Panc1 (cell line): ENCODE results near the gene PRKG1. TPM values are rescaled to one million over a fixed set of nuclear protein-coding genes. Genes with fewer than 3 reads are reported as not detected.

Experiments used
- ATAC-seq: fragments of 200-7000 bp; cut with Tn5 transposase; 2 replicates; pipeline ENCODE4 v1.9.1; 2020; ENCODE audit warnings: mild to moderate bottlenecking, moderate library complexity
- BruUV-seq: library from RNA; stranded (reverse); fragments of 400-500 nt; replicated peaks from 2 replicates; lab custom pipeline; 2021; lab: Mats Ljungman, UMichigan
- CTCF ChIA-PET: fragments of 300-600 bp; sonication (Branson Sonifier 250); formaldehyde crosslinking; loops from one replicate; lab custom pipeline; 2022; ENCODE audit warnings: antibody characterized with exemption; lab: Charles Lee
- POLR2A ChIA-PET: fragments of 300-600 bp; sonication (Branson Sonifier 250); formaldehyde crosslinking; loops from one replicate; lab custom pipeline; 2022; ENCODE audit warnings: antibody characterized with exemption; lab: Charles Lee
- DNase-seq: peaks from one replicate; pipeline ENCODE4 v3.0.0-alpha.2; 2010; ENCODE audit warnings: low read depth, low spot score
- H3K27ac ChIP-seq: 2 replicates; pipeline ENCODE4 v1.5.1; 2011; ENCODE audit warnings: mild to moderate bottlenecking, low read length, inconsistent platforms
- H3K27me3 ChIP-seq: fragments of 200-500 bp; sonication (Bioruptor generic); 2 replicates; pipeline ENCODE4 v1.6.0; 2014; ENCODE audit warnings: low read length, inconsistent platforms; ENCODE audit not compliant: control insufficient read depth, insufficient read depth
- H3K36me3 ChIP-seq: fragments of 200-500 bp; sonication (Bioruptor generic); 2 replicates; pipeline ENCODE4 v1.5.1; 2014; ENCODE audit warnings: inconsistent platforms, mild to moderate bottlenecking, low read length, moderate library complexity; ENCODE audit not compliant: control insufficient read depth, insufficient read depth
- H3K4me1 ChIP-seq: 2 replicates; pipeline ENCODE4 v1.5.1; 2011; ENCODE audit warnings: inconsistent platforms, mild to moderate bottlenecking, low read length, moderate library complexity; ENCODE audit not compliant: control insufficient read depth, insufficient read depth
- H3K4me3 ChIP-seq, 2 experiments: 2 replicates each; pipeline ENCODE4 v1.5.1; 2011 to 2012; ENCODE audit warnings: low read depth in 2 of 2, low read length in 2 of 2, mild to moderate bottlenecking in 2 of 2, inconsistent platforms in 1 of 2, moderate library complexity in 1 of 2
- H3K9me3 ChIP-seq: fragments of 200-500 bp; sonication (Bioruptor generic); 2 replicates; pipeline ENCODE4 v1.5.1; 2014; ENCODE audit warnings: low read depth, mild to moderate bottlenecking, inconsistent platforms, low read length, moderate library complexity; ENCODE audit not compliant: control insufficient read depth, insufficient read depth
- POLR2AphosphoS5 ChIP-seq: IDR thresholded peaks from 2 replicates; pipeline ENCODE4 v1.6.1; 2012; ENCODE audit warnings: mild to moderate bottlenecking, low read depth, low read length, moderate library complexity
- SIN3A ChIP-seq: IDR thresholded peaks from 2 replicates; pipeline ENCODE4 v1.6.1; 2012; ENCODE audit warnings: low read depth, mild to moderate bottlenecking, low read length, moderate library complexity, borderline replicate concordance; ENCODE audit not compliant: insufficient read depth
- TCF7L2 ChIP-seq: IDR thresholded peaks from 2 replicates; pipeline ENCODE4 v1.6.1; 2011; ENCODE audit warnings: mild to moderate bottlenecking, low read depth, low read length, inconsistent platforms
- in situ Hi-C: cut with HindIII; loops from 2 replicates; pipeline ENCODE4 v1.10.0; 2016; ENCODE audit warnings: low sequenced_read_pairs, low pct_unique_long_range_greater_than_20kb
- intact Hi-C: fragments of 100-400 bp; cut with micrococcal nuclease; formaldehyde crosslinking; loops from one replicate; pipeline ENCODE4 v1.10.0; 2022; ENCODE audit not compliant: unreplicated experiment
- total RNA-seq: library from RNA; stranded (reverse); gene quantifications from one replicate; pipeline ENCODE4 v1.2.1, GENCODE V29; 2021; ENCODE audit not compliant: unreplicated experiment
- TF ChIP-seq, protein P1 (sequence below): fragments of 450-650 bp; IDR thresholded peaks from 2 replicates; pipeline ENCODE4 v1.5.1; 2017; ENCODE audit warnings: mild to moderate bottlenecking
- TF ChIP-seq, protein P2 (sequence below), 2 experiments: IDR thresholded peaks; 2 replicates each; pipeline ENCODE4 v1.6.1; 2011 to 2012; ENCODE audit warnings: low read depth in 2 of 2, control low read depth in 1 of 2, low read length in 1 of 2, mild to moderate bottlenecking in 1 of 2, moderate library complexity in 1 of 2; ENCODE audit not compliant: insufficient read depth in 1 of 2

The PRKG1 gene
- total RNA-seq, 1 experiment from 2014 or later, result 0.92 TPM

DNA sequence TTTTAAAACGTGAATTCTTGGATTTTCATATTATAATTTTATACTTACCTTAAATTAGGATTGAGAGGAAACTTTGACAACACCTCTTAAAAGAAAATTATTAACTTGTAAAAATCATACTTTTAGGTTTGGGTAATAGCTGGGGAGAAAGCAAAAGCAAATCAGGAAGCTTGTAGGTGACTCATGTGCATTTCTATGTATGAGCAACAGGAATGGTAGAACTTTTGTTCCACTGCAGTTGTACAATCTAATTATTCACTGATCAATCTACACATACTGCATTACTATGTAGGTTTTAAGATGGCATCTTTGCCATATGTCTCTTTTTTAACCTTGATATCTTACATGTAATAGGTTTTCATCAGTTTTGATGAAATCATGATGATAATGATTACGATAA, 223.2 kb downstream of the PRKG1 start:
- H3K36me3 ChIP-seq, result no peaks in the 10 kb centered on the region
- CTCF ChIA-PET, result no interaction called here
- in situ Hi-C loops, result no loop called here

DNA sequence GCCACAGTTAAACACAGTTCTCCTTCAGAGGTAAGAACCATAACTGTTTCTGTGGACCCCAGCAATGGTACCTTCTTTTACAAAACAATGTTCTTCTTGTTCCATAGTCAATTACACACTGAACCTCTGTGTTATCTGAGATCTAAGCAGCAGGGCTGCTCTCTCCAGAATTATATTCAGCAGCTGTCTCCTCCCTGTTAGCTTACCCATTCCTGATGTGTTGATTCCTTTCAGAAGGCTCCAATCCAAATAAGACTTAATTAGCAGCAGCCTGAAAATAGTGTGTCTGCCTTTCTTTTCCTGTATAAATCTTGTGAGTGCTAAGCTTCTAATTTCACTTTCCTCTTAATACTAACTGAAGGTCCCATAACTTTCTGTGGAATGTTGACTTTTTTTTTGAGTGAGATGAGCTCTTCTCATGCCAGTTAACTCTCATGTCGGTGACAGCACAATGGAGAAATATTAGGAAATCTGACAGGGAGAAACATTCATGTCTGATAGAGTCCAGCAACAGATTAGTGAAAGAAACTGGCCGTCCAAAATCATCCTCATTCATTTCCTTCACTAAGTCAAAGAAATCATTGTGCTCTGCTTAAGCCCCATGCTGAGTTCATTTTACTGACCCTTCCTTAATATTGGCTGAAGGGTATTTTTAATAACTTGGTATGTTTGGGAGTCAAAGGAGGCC, 226.5 kb downstream of the PRKG1 start:
- Histone ChIP-seq H3K27ac (no peak overlapping the region), H3K36me3 (no peaks in the 10 kb centered on the region), H3K4me1 (no peaks in the 10 kb centered on the region), H3K9me3 (no peaks in the 10 kb centered on the region), H3K27me3 (no peaks in the 10 kb centered on the region), H3K4me3 (no peak overlapping the region)
- intact Hi-C loops (no loop called here), in situ Hi-C loops (no loop called here)
- ATAC-seq, result no peak
- ChIA-PET CTCF (no interaction called here), POLR2A (no interaction called here)
- TF ChIP-seq, protein P1, sequence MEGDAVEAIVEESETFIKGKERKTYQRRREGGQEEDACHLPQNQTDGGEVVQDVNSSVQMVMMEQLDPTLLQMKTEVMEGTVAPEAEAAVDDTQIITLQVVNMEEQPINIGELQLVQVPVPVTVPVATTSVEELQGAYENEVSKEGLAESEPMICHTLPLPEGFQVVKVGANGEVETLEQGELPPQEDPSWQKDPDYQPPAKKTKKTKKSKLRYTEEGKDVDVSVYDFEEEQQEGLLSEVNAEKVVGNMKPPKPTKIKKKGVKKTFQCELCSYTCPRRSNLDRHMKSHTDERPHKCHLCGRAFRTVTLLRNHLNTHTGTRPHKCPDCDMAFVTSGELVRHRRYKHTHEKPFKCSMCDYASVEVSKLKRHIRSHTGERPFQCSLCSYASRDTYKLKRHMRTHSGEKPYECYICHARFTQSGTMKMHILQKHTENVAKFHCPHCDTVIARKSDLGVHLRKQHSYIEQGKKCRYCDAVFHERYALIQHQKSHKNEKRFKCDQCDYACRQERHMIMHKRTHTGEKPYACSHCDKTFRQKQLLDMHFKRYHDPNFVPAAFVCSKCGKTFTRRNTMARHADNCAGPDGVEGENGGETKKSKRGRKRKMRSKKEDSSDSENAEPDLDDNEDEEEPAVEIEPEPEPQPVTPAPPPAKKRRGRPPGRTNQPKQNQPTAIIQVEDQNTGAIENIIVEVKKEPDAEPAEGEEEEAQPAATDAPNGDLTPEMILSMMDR, result no peak
- no peak for TF ChIP-seq POLR2AphosphoS5
- TF ChIP-seq, protein P2, sequence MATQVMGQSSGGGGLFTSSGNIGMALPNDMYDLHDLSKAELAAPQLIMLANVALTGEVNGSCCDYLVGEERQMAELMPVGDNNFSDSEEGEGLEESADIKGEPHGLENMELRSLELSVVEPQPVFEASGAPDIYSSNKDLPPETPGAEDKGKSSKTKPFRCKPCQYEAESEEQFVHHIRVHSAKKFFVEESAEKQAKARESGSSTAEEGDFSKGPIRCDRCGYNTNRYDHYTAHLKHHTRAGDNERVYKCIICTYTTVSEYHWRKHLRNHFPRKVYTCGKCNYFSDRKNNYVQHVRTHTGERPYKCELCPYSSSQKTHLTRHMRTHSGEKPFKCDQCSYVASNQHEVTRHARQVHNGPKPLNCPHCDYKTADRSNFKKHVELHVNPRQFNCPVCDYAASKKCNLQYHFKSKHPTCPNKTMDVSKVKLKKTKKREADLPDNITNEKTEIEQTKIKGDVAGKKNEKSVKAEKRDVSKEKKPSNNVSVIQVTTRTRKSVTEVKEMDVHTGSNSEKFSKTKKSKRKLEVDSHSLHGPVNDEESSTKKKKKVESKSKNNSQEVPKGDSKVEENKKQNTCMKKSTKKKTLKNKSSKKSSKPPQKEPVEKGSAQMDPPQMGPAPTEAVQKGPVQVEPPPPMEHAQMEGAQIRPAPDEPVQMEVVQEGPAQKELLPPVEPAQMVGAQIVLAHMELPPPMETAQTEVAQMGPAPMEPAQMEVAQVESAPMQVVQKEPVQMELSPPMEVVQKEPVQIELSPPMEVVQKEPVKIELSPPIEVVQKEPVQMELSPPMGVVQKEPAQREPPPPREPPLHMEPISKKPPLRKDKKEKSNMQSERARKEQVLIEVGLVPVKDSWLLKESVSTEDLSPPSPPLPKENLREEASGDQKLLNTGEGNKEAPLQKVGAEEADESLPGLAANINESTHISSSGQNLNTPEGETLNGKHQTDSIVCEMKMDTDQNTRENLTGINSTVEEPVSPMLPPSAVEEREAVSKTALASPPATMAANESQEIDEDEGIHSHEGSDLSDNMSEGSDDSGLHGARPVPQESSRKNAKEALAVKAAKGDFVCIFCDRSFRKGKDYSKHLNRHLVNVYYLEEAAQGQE (IDR thresholded peaks at IDR 0.05; ENCODE audit: insufficient read depth in 1 of 2, low read depth in 2 of 2, low read length in 1 of 2), result no peak
- no peak for TF ChIP-seq TCF7L2
- no peak for TF ChIP-seq SIN3A
- DNase-seq, result no peak
- BruUV-seq, result no TSS peak

More for the DNA sequence above, 223.2 kb downstream of the PRKG1 start:
- POLR2A ChIA-PET, result no interaction called here
- H3K27me3 ChIP-seq, result no peaks in the 10 kb centered on the region
- DNase-seq (no peak), ATAC-seq (no peak)
- no peak overlapping the region for H3K4me3 ChIP-seq
- no peaks in the 10 kb centered on the region for H3K9me3 ChIP-seq
- intact Hi-C loops, result no loop called here
- no peak for TF ChIP-seq TCF7L2
- BruUV-seq, result no TSS peak
- H3K27ac ChIP-seq, result no peak overlapping the region
- H3K4me1 ChIP-seq, result no peaks in the 10 kb centered on the region

DNA sequence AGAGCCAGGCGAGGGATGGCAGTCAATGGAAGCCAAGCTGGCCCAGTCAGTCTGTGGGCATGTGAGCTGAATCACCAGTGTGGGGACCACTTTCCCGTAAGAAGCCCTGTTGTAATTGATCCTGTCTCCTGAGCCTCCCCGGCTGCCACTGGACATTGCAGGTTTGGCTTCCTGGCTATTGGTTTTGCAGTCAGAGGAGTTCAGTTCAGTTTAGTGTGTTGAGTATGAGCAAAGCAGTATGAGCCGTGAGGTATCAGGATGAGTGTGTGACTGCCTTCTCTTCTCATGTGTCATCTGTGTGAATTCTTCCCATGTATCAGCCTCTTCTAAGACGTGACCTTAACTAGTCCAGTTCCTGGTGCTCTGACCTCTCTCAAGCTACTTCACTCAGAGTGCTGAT, 227.4 kb downstream of the PRKG1 start:
- no peaks in the 10 kb centered on the region for H3K4me1 ChIP-seq
- CTCF ChIA-PET, result no interaction called here
- no peak for ATAC-seq
- no peak for DNase-seq
- H3K27me3 ChIP-seq, result no peaks in the 10 kb centered on the region
- H3K36me3 ChIP-seq, result no peaks in the 10 kb centered on the region
- no peak overlapping the region for H3K4me3 ChIP-seq
- intact Hi-C loops (no loop called here), in situ Hi-C loops (no loop called here)
- H3K27ac ChIP-seq, result no peak overlapping the region
- no peak for TF ChIP-seq POLR2AphosphoS5
- no peak for TF ChIP-seq SIN3A
- TF ChIP-seq, protein P1, result no peak
- TF ChIP-seq TCF7L2, result no peak
- TF ChIP-seq, protein P2 (IDR thresholded peaks at IDR 0.05; ENCODE audit: insufficient read depth in 1 of 2, low read depth in 2 of 2, low read length in 1 of 2), result no peak
- no TSS peak for BruUV-seq
- no peaks in the 10 kb centered on the region for H3K9me3 ChIP-seq
- POLR2A ChIA-PET, result no interaction called here
